G401.6 (cell line): ENCODE results near the gene GALE.
A peak's percentile ranks its signal among the peaks of the same experiment; 100 is the strongest.
"Not testable (repeated sequence)": the region's sequence is repeated elsewhere in the genome, so short reads cannot be mapped to it uniquely, and the experiment has no call there.

Source experiments
- FAIRE-seq: peaks from 2 replicates; lab custom pipeline; 2012; peaks lifted over from hg19 to GRCh38; lab: Jason Lieb, UNC

Gene GALE

DNA sequence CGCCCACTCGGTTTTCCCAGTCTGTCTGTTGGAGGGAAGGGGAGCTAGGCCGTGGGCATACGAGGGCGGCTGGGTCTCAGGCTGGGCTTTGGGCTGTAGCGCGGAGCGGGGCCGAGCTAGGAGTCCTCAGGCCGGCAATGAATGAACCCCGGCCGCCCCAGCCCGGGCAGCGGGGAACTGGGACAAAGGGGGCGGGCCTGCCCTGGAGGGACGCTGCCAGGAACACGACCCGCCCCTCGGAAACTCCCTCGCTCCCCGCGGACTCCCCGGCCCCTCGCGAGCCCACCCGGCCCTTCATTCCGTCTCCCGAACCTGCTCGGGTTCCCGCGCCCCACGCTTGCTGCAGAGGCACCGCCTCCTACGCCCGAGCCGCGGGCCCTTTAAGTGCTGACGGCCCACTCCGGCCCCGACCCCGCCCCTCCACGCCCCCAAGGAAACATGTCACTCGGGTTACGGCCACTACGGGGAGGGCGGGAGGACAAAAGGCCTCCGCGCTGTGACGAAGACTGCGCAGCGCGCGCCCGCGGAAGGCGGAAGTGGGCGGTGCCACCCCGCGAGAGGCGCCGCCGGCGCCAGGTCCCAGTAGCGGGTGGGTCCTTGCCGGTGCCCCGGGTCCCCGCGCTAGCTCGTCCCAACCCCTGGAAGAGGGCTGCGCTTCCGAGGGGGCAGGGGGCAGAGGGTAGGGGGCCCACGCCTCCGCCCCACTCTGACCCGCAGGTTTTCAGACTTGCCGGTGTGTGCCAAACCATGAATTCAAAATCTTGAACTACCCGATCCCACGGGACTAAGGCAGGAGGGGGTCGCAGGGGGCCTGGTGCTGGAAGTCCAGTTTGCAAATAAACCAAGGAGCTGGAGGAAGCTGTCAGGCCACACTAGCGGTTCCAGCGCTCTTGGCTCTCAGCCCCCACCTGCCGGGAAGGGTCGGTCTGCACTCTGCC is at the start of gene GALE:
Gene GALE (minus strand): TSS at position 355 of the 938 bp plus-strand sequence. CDS start 1,747 bp downstream, outside the sequence.
- peak; percentile 94 for FAIRE-seq

DNA sequence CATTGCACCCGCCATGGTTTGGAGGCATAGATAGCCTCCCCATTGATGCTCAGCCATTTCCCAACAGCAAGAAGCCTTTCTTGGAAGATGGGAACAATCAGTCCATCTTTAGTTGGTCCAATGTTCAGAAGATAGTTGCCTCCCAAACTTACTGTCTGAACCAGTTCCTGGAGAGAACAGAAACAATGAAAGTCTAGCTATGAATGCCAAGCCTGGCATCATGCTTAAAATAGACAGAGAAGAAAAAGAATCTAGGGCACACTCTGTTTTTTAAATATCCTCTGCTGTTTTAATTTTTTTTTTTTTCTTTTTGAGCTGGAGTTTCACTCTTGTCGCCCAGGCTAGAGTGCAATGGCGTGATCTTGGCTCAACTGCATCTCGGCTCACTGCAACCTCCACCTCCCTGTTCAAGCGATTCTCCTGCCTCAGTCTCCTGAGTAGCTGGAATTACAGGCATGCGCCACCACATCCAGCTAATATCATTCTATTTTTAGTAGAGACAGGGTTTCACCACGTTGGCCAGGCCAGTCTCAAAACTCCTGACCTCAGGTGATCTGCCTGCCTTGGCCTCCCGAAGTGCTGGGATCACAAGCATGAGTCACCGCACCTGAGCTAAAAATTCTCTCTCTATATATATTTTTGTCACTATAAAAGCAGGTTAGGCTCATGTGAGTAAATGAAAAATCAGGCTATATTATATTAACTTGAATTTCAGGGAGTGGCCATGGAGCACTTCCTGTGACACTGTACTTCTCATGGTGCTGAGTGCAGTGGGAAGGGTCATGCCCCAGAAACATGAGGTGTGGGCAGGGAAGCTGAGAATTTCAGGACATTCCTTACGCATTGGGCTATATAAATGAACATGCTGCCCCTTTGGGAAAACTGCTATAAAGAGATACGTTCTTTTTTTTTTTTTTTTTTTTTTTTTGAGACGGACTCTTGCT is 48.4 kb upstream of the GALE start:
- no peak for FAIRE-seq

DNA sequence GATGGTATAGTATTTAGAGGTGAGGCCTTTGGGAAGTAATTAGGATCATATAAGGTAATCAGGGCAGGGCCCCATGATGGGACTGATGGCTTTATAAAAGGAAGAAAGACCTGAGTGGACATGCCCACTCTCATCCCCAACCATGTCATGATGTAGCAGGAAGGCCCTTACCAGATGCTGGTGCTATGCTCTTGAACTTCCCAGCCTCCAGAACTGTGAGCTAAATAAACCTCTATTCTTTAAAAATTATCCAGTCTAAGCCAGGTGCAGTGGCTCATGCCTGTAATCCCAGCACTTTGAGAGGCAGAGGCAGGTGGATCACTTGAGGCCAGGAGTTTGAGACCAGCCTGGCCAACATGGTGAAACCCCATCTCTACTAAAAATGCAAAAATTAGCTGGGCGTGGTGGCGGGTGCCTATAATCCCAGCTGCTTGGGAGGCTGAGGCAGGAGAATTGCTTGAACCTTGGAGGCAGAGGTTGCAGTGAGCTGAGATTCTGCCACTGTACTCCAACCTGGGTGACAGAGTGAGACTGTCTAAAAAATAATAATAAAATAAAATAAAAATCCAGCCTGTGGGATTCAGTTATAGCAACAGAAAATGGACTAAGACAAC is 47.0 kb upstream of the GALE start:
- FAIRE-seq, result not testable (repeated sequence)

DNA sequence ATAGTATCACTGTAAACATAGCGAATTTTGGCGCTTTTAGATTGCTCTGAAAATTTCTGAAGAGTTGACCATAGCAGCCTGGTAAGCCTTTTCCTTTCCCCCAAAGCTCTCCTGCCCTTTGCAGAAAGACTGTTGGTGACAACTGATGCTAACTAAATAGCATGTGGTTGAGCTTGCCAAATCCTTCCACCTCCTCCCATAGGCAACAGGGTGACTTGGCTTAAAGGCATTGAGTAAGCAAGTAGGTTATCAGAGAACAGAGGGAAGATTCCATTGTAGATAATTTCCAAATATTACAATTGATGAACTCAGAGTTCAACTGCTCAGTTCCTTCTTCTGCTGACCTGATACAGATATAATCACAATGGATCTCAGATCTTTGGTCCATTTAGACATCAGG is 44.6 kb upstream of the GALE start:
- FAIRE-seq, result no peak

DNA sequence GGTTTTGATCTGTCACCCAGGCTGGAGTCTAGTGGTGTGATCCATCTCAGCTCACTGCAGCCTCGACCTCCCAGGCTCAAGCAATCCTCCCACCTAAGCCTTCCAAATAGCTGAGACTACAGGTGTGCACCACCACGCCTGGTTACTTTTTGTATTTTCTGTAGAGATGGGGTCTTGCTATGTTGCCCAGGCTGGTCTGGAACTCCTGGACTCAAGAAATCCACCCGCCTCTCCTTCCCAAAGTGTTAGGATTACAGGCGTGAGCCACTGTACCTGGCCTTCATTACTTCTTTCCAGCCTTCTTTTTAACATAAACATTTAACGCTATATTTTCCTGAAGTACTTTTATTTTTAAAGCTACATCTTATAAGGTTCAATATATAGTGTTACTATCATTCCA is 43.1 kb upstream of the GALE start:
- FAIRE-seq, result no peak

DNA sequence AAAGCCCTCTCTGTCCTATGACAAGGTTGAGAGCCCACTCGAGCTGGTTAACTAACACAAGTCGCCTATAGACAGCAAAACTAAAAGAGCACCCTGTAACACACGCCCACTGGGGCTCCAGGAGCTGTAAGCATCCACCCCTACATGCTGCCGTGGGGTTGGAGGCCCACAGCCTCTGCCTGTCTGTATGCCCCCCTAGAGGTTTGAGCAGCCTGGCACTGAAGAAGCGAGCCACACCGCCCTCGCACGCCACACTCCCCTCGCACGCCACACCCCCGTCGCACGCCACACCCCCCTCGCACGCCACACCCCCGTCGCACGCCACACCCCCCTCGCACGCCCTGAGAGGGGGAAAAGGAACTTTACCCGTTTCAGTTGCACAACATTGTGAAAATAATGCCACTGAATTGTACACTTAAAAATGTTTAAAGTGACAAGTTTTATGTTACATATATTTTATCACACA is 37.9 kb upstream of the GALE start:
- FAIRE-seq, result peak; percentile 53

DNA sequence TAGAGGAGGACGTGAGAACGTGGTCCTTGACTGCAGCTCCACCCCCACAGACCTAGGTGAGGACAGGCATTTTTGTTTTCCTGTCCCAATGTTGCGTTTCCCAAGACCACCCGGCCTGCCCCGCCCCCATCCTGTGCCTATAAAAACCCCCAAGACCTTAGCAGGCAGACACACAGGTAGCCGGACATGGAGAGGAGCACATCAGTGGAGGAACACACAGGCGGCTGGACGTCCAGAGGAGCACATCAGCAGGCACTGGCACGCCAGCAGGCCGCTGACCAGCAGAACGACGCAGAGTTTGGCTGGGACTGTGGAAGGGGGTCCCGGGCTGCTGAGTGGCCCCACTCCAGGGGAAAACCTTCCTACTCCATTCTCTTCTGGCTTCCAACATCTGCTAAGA is 37.4 kb upstream of the GALE start:
- FAIRE-seq, result no peak

DNA sequence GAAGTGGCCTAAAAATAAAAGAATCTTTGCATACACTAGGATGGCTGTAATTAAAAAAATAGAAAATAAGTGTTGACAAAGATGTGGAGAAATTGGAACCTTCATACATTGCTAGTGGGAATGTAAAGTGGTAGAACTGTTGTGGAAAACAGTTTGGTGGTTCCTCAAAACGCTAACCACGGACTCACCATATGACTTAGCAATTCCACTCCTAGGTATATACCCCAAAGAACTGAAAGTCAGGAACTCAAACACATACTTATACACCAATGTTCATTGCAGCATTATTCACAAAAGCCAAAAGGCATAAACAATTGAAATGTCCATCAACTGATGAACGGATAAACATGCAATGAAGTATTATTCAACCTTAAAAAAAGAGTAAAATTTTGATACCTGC is 35.5 kb upstream of the GALE start:
- FAIRE-seq, result no peak

DNA sequence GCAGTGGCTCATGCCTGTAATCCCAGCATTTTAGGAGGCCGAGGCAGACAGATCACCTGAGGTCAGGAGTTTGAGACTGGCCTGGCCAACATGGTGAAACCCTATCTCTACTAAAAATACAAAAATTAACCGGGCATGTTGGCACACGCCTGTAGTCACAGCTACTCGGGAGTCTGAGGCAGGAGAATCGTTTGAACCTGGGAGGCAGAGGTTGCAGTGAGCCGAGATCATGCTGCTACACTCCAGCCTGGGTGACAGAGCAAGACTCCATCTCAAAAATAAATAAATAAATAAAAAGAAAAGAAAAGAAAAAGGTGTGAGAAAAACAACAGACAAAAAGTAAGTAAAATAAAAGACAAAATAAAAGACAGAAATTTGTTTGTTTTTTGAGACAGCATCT is 33.6 kb upstream of the GALE start:
- FAIRE-seq, result not testable (repeated sequence)

DNA sequence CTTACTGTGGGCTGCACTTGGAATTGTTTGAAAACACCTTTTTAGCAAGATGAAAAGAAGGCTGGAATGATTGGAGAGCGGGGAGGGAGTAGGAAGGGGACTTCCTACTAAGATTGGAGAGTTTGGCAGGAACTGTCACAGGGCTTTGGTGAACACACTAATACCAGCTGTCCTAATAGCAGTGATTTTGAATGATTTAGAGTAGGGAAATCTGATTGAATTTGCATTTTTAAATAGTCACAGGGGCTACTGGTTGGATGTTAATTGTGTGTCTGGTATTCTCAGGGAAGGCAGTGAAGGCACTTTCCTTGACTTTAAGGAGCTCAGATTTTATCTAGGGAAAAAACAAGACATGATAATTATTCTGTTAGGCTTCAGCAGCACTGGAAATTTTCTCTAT is 27.2 kb upstream of the GALE start:
- no peak for FAIRE-seq

DNA sequence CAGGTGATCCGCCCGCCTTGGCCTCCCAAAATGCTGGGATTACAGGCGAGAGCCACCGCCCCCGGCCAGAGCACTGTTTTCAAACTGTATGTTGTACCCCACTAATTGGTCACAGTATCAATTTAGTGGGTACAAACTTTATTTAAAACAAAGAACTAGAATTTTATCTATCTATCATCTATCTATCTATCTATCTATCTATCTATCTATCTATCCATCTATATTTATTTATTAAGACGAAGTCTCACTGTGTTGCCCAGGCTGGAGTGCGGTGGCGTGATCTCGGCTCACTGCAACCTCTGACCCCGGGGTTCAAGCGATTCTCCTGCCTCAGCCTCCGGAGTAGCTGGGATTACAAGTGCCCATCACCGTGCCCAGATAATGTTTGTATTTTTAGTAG is 26.0 kb upstream of the GALE start:
- not testable (repeated sequence) for FAIRE-seq

DNA sequence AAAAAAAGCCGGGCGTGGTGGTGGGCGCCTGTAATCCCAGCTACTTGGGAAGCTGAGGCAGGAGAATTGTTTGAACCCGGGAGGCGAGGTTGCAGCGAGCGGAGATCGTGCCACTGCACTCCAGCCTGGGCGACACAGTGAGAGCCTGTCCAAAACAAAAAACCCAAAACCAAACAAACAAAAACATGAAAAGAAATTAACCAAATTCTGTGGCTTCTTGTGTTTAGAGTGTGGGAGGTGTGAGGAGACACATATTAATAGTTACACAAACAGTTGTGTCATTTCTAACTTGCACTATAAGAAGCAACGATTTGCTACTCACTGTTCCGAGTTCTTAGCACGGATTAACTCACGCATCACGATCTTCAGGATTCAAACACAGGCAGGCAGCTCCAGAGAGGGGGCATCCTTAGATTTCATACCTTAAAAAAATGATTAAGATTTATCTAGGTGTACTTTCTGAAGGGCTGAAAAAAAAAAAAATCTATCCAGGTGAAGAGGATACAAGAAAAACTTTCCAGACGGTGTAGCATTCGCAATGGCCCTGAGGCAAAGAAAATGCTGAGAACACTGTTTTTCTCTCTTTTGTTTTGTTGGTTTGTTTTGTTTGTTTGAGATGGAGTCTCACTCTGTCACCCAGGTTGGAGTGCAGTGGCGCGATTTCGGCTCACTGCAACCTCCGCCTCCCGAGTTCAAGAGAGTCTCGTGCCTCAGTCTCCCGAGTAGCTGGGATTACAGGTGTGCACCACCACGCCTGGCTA is 25.4 kb upstream of the GALE start:
- no peak for FAIRE-seq

DNA sequence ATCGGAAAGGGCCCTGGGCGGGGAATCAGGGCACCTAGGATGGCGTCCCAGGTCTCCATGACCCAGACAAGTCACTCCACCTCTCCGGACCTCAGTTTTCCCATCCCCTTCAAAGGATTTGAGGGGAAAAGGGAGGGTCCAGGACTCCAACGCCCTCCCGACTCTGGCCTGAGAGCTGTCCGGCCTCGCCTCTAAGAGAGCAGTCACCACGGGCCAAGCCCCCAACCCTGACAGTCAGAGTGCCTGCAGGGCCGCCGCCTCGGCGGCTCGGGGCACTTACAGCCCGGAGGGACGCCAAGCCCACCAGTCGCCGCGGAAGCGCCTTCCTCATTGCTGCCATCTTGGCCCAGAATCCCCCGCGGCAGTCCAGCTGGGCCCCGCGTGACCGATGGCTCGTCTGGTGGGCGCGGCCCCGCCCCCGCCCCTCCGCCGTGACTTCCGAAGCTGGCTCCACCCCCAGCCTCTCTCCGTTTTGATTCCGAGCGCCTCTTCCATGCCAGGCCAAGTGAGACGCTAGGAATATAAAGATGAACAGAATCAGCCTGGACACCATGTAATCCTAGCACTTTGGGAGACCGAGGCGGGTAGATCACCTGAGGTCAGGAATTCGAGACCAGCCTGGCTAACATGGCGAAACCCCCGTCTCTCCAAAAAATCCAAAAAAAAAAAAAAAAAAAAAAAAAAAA is 24.7 kb upstream of the GALE start, which contains the start of gene HMGCL:
Gene HMGCL (minus strand): TSS at position 354 of the 686 bp plus-strand sequence. CDS start 14 bp downstream, at position 340.
- FAIRE-seq, result peak; percentile 82

DNA sequence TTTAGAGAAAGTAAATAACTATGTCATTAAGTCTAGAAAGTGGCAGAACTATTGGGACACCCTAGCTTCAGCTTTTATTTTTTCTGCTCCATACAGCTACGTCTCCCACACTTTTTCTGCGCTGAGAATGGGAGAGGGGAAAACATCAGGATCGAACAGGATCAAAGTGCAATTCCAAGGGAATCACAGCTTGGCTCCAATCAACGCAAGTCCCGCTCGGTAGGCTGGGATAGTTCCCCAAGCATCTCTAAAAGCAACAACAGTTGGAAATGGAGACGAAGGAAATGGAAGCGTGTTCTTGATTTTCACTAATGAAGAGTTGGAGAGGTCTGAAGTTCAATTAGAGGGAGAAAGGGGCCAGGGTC is 24.1 kb upstream of the GALE start:
- no peak for FAIRE-seq

DNA sequence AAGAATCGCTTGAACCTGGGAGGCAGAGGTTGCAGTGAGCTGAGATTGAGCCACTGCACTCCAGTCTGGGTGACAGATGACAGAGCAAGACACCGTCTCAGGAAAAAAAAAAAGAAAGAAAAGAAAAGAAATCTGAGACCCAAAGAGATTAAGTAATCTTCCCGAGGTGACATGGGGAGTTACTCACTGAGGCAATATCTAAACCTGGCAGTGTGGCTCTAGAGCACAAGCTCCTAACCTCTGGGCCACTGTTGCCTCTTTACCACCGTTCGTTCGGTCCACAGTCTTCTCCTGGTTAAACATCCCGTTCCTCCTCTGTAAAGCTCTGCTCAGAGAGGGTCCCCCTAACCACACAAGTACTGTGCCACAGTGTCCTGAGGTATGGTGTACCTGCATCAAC is 23.2 kb upstream of the GALE start:
- no peak for FAIRE-seq

DNA sequence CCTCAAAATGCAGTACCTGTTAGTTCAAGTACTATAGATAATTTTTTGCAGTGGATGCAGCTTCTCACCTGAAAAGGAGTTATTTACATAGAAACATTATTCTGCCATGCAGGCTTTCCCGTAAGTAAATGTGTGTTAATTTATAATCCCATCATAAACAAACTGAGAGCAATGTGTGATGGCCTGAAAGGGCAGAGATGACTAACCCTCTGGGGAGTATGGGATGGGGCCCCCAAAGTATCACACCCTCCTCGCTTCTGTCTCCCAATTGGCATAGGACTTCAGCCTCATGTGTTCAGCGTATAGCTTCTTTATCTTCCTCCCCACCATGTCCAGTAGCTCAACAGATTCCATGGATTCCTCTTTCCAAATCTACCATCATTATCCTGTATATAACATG is 17.1 kb upstream of the GALE start:
- FAIRE-seq, result no peak

DNA sequence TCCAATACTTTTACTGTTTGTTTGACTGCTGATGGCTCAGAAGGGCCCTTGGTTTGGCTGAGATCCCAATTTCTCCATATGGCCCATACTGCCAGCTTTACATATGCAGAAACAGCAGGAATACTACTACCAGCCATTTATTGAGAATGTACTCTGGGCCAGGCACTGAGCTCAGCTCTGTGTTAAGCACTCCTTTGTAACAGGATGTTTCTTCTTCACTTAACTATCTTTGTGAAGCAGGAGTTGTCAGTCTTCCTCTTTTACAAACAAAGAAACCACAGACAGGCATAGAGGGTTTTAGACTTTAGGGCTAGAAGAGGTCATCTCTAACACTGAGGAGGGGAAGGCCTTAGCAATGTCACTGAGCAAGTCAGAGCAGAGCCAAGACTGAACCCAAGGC is 16.4 kb upstream of the GALE start:
- FAIRE-seq, result no peak

DNA sequence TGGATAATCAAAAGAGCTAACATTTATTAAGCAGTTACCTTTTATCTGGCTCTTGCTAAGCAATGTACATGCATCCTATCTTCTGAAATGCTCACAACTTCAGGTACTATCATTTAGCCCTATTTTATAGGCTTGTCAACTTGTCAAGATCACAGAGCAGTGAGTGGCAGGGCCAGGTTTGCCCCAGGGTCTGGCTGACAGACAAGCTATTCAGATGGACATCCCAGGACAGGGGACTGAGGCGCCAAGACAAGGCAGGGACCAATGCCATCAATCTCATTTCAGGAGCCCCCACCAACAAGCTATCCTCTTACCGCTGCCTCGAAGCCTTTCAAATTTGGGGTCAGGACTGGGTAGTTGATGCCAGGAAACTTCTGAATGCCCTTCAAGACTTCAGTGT is 15.8 kb upstream of the GALE start:
- FAIRE-seq, result no peak

DNA sequence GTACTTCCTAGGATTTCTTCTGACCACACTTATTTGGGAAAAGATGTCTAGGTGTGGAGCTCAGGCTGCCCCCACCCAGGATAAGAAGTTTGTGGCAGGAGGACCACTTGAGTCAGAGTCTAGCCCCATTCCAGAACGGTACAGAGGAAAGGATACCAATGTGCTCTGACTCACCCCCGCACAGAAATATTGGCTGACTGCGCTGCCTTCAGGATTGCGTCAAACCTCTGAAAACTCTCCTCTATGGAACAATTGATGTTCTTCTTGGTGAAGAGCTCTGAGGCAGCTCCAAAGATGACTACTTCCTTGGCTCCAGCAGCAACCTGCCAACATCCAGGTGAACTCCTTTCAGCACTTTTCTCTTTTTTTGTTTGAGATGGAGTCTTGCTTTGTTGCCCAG is 13.5 kb upstream of the GALE start:
- FAIRE-seq, result no peak

DNA sequence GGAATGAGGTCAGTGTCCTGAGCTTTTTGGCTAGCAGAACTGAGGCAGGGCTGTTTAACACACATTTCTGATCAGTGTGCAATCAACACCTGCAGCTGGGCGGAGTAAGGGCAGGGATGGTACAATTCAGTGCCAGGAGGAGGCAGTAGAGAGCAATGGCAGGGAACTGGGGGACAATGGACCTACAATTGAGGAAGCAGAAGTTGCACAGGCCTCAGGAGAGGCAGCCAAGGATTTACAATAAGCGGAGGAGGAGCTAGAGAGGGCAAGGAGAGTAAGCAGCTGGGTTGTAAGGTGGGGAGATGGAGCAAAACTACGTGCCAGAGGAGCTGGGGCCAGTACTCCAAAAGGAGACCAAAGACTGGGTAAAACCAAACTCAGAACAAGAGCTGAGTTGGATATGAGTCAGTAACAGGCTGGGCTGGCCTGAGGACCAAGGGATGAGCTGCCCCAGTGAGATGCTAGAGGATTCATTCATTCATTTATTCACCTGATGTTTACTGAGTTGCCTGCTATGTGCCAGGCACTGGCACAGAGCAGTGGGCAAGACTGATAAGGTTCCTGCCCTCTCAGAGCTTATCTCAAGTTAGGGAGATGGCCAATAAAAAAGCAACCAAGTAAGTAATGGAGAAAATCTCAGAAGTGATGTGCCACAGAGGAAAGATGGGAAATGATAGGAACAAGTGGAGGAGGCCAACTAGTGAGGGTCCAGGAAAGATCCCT is 10.4 kb upstream of the GALE start:
- peak; percentile 57 for FAIRE-seq
